ENCODE measurements around the gene GALNT15.

The GALNT15 gene

DNA sequence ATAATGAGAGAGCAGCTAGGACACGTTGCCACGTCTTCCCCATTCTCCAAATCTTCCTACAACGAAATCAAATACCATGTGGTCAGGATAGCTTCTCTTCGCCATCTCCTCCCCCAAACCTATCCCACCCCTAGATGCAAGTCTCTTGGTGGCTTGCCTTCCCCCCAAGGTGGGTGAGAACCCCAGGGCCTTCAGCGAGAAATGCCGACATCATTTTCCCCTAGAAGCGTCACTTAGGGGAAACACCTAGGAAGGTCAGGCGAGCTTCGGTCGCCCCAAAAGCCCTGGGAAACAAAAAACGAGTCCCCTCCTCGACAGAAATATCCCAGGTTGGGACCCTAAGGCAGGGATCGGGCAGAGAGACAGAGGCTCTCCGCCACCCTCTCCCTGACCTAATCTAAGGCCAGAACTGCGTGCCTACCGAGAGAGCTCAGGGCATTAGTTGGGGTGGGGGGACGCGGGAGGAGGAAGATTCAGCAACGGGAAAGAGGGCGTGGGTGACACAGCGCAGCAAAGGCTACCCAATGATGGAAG is 89.8 kb downstream of the GALNT15 start:
- Histone ChIP-seq H3K4me1 (ENCODE audit: low read length) (peaks cover 30% of the 10 kb centered on the region), H3K9ac (ENCODE audit: low read length) (peak overlapping the region; percentile 68), H3K4me3 (ENCODE audit: low read length) (peak overlapping the region; percentile 85), H3K79me2 (ENCODE audit: low read length) (peaks cover 69% of the 10 kb centered on the region), H3K27me3 (ENCODE audit: low read depth, low read length) (no peaks in the 10 kb centered on the region), H3K4me2 (ENCODE audit: low read length) (peak overlapping the region; percentile 89), H3K36me3 (replicated peaks; ENCODE audit: low read depth, low read length) (peaks cover 11% of the 10 kb centered on the region), H3K9me3 (ENCODE audit: insufficient read depth, low read length) (no peaks in the 10 kb centered on the region), H2AFZ (ENCODE audit: low read depth, low read length) (peak overlapping the region; percentile 77), H3K27ac (ENCODE audit: low read length) (peak overlapping the region; percentile 65), H4K20me1 (ENCODE audit: insufficient read depth, low read length) (no peaks in the 10 kb centered on the region)
- no peak for TF ChIP-seq EZH2phosphoT487 (IDR thresholded peaks at IDR 0.05; ENCODE audit: low read depth)
- TF ChIP-seq, protein P1, sequence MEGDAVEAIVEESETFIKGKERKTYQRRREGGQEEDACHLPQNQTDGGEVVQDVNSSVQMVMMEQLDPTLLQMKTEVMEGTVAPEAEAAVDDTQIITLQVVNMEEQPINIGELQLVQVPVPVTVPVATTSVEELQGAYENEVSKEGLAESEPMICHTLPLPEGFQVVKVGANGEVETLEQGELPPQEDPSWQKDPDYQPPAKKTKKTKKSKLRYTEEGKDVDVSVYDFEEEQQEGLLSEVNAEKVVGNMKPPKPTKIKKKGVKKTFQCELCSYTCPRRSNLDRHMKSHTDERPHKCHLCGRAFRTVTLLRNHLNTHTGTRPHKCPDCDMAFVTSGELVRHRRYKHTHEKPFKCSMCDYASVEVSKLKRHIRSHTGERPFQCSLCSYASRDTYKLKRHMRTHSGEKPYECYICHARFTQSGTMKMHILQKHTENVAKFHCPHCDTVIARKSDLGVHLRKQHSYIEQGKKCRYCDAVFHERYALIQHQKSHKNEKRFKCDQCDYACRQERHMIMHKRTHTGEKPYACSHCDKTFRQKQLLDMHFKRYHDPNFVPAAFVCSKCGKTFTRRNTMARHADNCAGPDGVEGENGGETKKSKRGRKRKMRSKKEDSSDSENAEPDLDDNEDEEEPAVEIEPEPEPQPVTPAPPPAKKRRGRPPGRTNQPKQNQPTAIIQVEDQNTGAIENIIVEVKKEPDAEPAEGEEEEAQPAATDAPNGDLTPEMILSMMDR (IDR thresholded peaks at IDR 0.05; ENCODE audit: low read depth, low read length), result no peak

DNA sequence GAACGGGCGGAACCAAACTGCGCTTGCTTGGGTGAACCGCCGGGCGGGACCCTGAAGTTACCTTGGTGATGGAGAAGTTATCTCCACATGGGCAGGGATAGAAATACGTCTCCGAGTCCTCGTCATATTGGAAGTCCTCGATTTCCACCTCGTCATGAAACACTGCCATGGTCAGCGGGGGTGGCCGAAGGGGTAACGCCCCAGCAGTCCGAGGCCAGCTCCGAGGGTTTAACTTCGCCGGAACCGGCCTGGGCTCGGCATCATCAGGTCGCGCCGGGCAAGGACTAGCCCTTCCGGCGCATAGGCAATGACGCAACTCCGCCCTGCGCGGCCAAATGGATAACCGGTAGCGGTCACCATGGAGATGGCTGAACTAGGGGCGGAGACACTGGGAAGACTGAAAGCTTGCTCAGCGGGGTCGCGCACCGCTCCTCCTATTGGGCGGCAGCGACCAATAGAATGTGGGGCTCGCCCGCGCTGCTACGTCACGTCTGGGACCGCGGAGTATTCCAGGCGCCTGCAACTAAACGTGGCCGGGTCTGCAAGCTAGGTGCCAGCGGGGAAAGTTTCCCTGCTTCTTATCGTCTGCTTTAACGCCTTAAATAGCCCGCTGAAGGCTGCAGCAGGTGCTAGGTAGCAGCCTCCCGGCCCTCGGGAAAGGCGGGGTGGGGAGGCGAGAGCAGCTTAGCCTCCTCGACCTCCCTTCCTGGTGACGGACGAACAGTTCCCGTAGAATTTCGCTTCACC is 90.4 kb downstream of the GALNT15 start, which contains the start of the genes DPH3 and OXNAD1:
Gene DPH3 (minus strand): TSS at position 236 of the 747 bp plus-strand sequence. CDS start 67 bp downstream, at position 169.
Gene OXNAD1 (plus strand): TSS at position 505 of the 747 bp plus-strand sequence. CDS start 5,741 bp downstream, outside the sequence.
- Histone ChIP-seq H3K27ac (ENCODE audit: low read length) (peak within 1 kb of the TSS; percentile 65), H3K9ac (ENCODE audit: low read length) (peak within 1 kb of the TSS; percentile 76), H2AFZ (ENCODE audit: low read depth, low read length) (peak within 1 kb of the TSS; percentile 85), H3K36me3 (replicated peaks; ENCODE audit: low read depth, low read length) (peaks cover 6% of the 10 kb centered on the region), H3K4me3 (ENCODE audit: low read length) (peak within 1 kb of the TSS; percentile 85), H3K4me1 (ENCODE audit: low read length) (peaks cover 30% of the 10 kb centered on the region), H4K20me1 (ENCODE audit: insufficient read depth, low read length) (no peaks in the 10 kb centered on the region), H3K4me2 (ENCODE audit: low read length) (peak within 1 kb of the TSS; percentile 89), H3K9me3 (ENCODE audit: insufficient read depth, low read length) (no peaks in the 10 kb centered on the region), H3K79me2 (ENCODE audit: low read length) (peaks cover 69% of the 10 kb centered on the region), H3K27me3 (ENCODE audit: low read depth, low read length) (no peaks in the 10 kb centered on the region)
- TF ChIP-seq, protein P1 (IDR thresholded peaks at IDR 0.05; ENCODE audit: low read depth, low read length), result no peak
- no peak for TF ChIP-seq EZH2phosphoT487 (IDR thresholded peaks at IDR 0.05; ENCODE audit: low read depth)

DNA sequence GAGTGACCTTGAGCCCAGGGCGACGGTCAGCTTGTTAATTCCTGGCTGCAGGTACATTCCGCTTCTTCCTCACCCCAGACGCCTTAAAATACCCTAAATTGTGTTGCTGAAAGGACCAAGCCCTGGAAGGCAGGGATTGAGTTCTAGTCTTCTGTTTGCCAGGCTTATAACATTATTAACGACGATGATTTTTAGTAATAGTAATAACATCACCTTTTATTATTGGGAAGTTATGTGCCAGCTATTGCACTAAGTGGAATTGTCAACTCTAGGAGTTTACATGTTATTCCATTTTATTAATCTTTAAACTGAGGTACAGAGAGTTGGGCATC is 90.9 kb downstream of the GALNT15 start:
- H3K4me2 ChIP-seq (ENCODE audit: low read length), result peak overlapping the region; percentile 76
- peak overlapping the region; percentile 85 for H3K4me3 ChIP-seq (ENCODE audit: low read length)
- H4K20me1 ChIP-seq (ENCODE audit: insufficient read depth, low read length), result no peaks in the 10 kb centered on the region
- peak overlapping the region; percentile 85; the same call in 1 of the 2 replicates for H2AFZ ChIP-seq (ENCODE audit: low read depth, low read length)
- no peak for TF ChIP-seq EZH2phosphoT487 (IDR thresholded peaks at IDR 0.05; ENCODE audit: low read depth)
- TF ChIP-seq, protein P1 (IDR thresholded peaks at IDR 0.05; ENCODE audit: low read depth, low read length), result no peak
- no peaks in the 10 kb centered on the region for H3K27me3 ChIP-seq (ENCODE audit: low read depth, low read length)
- peak overlapping the region; percentile 18 for H3K27ac ChIP-seq (ENCODE audit: low read length)
- peaks cover 69% of the 10 kb centered on the region for H3K79me2 ChIP-seq (ENCODE audit: low read length)
- peaks cover 3% of the 10 kb centered on the region for H3K36me3 ChIP-seq (replicated peaks; ENCODE audit: low read depth, low read length)
- peaks cover 30% of the 10 kb centered on the region for H3K4me1 ChIP-seq (ENCODE audit: low read length)
- peak overlapping the region; percentile 76 for H3K9ac ChIP-seq (ENCODE audit: low read length)
- no peaks in the 10 kb centered on the region for H3K9me3 ChIP-seq (ENCODE audit: insufficient read depth, low read length)

DNA sequence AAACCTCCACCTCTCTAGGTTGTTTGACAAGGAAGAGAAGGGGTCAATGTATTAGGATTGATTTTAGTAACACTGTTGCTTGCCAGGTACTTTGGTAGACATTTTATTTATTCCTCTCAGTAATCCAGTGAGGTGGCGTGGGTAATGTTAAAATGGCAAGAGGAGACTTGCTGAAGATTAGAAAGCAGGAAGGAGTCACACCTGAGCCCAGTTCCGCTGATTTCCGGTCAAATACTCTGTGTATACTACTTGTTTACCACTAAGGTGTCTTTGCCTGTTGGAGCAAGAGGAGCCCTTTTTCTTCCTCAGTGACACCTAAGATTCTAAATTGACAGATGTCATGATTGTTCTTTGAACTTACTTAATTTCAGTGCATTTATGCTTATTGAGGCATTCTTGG is 92.2 kb downstream of the GALNT15 start:
- H3K9me3 ChIP-seq (ENCODE audit: insufficient read depth, low read length), result no peaks in the 10 kb centered on the region
- H4K20me1 ChIP-seq (ENCODE audit: insufficient read depth, low read length), result no peaks in the 10 kb centered on the region
- no peak overlapping the region for H3K9ac ChIP-seq (ENCODE audit: low read length)
- no peaks in the 10 kb centered on the region for H3K27me3 ChIP-seq (ENCODE audit: low read depth, low read length)
- H3K27ac ChIP-seq (ENCODE audit: low read length), result no peak overlapping the region
- peaks cover 30% of the 10 kb centered on the region for H3K4me1 ChIP-seq (ENCODE audit: low read length)
- H3K4me3 ChIP-seq (ENCODE audit: low read length), result no peak overlapping the region
- no peak overlapping the region for H2AFZ ChIP-seq (ENCODE audit: low read depth, low read length)
- 0 out of 2 replicates have a peak overlapping the region, but pooled peaks have one; percentile 76 for H3K4me2 ChIP-seq (ENCODE audit: low read length)
- peaks cover 8% of the 10 kb centered on the region for H3K36me3 ChIP-seq (replicated peaks; ENCODE audit: low read depth, low read length)
- no peak for TF ChIP-seq EZH2phosphoT487 (IDR thresholded peaks at IDR 0.05; ENCODE audit: low read depth)
- TF ChIP-seq, protein P1 (IDR thresholded peaks at IDR 0.05; ENCODE audit: low read depth, low read length), result no peak
- H3K79me2 ChIP-seq (ENCODE audit: low read length), result peaks cover 66% of the 10 kb centered on the region
